ENCODE results near the gene KRTAP5-2.
"Not testable (repeated sequence)": the region's sequence is repeated elsewhere in the genome, so short reads cannot be mapped to it uniquely, and the experiment has no call there.

The KRTAP5-2 gene

DNA sequence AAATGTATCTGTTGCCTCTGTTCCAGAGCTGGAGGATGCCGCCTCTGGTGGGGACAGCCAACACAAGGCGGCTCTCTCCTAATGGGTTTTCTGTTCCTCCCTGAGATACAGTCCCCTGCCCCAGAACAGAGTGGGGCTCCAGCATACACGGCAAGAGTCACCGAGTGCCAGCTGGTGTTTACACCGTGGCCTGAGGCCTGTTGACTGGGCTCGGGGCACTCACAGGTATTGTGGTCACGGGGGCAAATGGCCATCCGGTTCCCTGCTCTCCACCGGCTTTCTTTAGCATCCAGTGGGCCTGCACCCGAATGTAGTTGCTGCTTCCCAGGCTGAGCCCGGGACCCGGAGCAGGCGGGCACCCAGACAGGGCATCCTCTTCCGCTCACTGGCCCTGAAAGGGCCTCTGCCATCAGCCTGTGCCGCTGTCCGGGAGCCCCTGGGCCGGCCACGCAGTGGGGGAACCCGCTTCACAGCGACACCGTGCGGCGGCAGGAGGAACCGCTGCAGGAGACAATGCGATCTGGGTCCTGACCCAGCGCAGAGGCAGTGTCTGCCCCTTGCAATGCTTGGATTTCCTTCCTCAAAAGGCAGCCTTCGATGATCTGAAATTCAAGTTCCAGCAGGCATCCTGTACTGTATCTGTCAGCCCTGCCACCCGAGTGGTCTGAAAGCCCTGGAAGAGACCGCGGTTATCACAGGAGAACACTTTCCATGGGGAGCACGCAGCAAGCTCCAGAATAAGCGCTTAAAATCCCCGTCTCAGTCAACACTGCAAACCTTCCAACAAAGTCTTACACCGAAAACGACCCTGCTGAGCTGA is 30.6 kb upstream of the KRTAP5-2 start:
- DNase-seq = peak; percentile 50

DNA sequence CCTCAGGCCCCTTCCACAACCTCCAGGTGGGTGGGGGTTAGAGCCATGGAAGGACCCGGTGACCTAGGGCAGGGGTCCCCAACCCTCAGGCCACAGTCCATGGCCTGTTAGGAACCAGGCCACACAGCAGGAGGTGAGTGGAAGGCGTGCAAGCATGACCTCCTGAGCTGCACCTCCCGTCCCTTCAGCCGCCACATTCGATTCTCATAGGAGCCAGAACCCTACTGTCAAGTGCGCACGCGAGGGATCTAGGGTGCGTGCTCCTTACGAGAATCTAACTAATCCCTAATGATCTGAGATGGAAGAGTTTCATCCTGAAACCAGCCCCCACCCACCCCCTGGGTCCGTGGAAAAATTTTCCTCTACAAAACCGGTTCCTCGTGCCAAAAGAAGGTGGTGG is 27.4 kb upstream of the KRTAP5-2 start:
- DNase-seq = no peak

DNA sequence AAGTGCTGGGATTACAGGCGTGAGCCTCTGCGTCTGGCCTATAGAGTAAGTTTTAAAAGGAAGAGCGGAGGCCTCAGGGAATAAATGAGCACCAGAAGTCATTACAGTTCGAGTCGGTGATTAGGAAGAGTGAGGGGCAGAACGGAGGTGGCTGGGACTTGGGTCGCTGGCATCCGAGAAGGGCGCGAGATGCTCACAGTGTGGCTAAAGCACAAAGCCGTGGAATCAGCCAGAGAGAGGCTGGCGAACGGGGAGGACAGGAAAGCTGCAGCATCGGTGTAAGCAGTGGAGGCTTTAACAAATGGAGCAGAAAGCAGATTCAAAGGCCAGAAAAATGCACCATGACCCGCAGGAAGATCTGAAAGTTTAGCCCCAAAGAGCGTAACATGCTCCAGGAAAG is 26.5 kb upstream of the KRTAP5-2 start:
- no peak for DNase-seq

- DNase-seq = no peak
Measured at GRCh38 chr11:1623716-1624115, 25.6 kb upstream of the KRTAP5-2 start.

GRCh38 chr11:1622086-1622485 is 24.0 kb upstream of the KRTAP5-2 start, which contains the start of gene KRTAP5-4:
Gene KRTAP5-4, minus strand, starts transcription at chr11:1622138. Its CDS starts 45 bp downstream, at chr11:1622093.
- DNase-seq = no peak

DNA sequence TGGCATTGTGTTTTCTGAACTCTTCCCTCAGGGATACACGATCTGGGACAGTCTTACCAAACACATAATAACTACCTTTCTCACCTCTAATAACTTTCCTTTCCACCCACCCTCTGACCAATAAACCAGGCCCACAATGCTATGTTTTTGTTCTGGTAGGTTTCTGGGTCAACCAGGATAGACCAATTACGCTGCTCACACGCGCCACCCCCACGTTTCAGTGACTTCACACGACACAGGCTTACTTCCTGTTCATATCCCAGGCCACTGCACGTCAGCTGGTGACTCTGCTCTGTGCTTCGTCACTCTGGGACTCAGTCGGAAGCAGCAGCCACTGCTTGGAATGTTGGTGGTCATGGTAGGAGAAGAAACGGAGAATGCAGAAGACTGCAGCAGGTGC is 21.4 kb upstream of the KRTAP5-2 start:
- DNase-seq = peak; percentile 45

GRCh38 chr11:1618231-1618630 is 20.1 kb upstream of the KRTAP5-2 start:
- no peak for DNase-seq

DNA sequence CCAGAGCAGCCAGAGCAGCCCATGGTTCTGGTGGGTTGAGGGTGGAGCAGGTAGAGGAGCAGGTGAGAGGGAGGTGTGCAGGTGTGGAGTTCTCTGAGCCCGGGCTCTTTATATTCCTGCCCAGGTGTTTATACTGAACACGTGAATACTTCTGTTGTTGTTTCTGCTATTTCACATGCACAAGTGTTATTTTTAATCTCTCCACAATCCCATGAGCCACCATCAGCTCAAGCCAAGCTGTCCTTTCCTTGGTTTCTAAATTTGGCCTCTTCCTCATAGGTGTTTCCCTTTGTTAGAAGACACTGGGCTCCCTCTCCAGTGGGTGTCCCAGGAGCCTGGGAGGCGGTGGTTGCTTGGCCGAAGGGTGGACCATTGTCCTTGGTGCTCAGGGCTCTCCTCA is 10.3 kb upstream of the KRTAP5-2 start, which contains the start of gene KRTAP5-3:
TSS of gene KRTAP5-3 (minus strand) at position 101 of the 400 bp plus-strand sequence. CDS start at position 23, 78 bp downstream.
- no peak for DNase-seq

DNA sequence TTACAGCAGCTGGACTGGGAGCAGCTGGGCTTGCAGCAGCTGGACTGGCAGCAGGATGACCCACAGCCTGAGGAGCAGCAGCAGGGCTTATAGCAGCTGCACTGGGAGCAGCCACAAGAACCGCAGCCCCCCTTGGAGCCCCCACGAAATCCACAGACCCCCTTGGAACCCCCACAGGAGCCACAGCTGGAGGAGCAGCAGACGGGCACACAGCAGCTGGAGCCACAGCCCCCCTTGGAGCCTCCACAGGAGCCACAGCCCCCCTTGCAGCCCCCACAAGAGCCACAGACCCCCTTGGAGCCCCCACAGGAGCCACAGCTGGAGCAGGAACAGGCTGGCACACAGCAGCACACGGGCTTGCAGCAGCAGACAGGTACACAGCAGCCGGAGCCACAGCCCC is 9.8 kb upstream of the KRTAP5-2 start:
- DNase-seq = not testable (repeated sequence)

DNA sequence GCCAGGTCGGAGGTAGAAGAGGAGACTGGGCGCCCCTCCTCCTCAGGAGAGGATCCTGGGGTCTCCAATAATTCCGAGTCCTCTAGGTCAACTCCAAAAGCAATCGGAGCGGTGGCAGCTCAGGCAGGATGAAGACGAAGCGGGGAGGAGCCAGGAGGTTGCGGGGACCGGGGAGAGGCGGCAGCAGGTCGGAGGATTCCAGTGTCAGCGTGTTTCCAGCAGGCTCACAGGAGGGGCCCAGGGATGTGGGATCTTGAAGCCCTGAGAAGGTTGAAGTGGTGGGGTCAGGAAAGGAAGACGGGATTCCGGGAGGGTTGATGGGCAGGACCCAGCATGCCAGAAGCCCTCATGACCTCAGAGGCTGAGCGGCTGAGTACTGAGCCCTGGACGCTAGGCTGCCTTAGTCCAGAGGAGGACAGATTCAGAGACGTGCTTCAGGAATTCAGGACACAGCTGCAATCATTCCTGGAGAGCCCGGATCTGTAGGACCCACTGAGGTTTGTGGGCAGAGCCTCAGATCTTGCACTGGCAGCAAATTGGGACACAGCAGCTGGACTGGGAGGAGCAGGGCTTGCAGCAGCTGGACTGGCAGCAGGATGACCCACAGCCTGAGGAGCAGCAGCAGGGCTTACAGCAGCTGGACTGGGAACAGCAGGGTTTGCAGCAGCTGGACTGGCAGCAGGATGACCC is 9.2 kb upstream of the KRTAP5-2 start:
- DNase-seq = not testable (repeated sequence)

GRCh38 chr11:1605923-1606322 is 7.8 kb upstream of the KRTAP5-2 start:
- peak; percentile 53 for DNase-seq

DNA sequence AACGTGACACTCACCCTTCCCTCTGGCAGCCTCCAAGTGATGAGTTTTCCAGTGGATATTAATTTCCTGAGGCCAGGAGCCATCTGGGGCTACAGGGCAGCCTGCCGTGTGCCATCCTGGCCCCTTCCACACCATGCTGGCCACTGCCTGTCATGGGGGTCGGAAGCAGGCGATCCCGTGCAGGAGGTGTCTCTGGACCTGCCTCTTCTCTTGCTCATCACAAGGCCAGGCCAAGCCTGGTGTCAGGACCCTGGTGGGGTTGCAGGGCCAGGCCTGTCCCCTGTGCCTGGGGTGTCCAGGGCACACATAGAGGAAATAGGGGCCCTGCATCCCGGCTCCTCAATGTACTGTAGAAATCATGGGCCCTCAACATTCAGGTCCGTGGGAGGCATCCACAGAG is 6.6 kb upstream of the KRTAP5-2 start:
- no peak for DNase-seq

DNA sequence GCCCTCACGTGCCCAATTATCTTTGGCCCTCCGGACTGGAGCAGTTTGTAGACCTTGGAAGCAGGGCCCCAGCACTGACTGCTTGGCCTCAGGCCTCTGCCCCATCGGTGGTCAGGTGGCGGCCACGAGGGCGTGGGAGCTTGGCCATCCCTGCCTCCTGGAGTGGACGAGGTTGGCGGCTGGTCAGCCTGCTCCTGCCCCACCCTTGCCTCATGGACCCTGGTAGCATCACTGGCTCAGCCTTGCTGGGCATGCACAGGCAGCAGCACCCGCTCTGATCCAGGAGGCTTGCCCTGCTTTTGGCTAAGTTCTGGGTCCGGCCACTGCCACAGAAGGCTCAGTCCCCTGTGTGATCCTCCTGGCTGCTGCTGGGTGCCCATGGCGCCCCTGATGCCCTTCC is 6.1 kb upstream of the KRTAP5-2 start:
- DNase-seq = no peak

- no peak for DNase-seq
Measured at GRCh38 chr11:1603629-1604028, 5.5 kb upstream of the KRTAP5-2 start.

GRCh38 chr11:1601663-1602062 is 3.6 kb upstream of the KRTAP5-2 start:
- DNase-seq = not testable (repeated sequence)

GRCh38 chr11:1600626-1601025 is 2.5 kb upstream of the KRTAP5-2 start:
- no peak for DNase-seq

DNA sequence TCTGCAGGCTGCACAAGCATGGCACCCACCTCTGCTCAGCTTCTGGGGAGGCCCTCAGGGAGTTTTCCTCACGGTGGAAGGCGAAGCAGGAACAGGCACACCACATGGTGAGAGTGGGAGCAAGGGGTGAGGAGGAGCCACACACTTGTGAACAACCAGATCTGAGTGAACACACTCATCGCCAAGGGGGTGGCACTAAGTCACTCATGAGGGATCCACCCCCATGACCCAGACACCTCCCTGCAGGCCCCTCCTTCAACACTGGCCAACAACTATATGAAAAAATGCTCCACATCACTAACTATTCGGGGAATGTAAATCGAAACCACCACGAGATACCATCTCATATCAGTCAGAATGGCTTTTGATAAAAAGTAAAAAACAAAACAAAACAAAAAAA is 722 bp upstream of the KRTAP5-2 start:
- peak; percentile 37 for DNase-seq

DNA sequence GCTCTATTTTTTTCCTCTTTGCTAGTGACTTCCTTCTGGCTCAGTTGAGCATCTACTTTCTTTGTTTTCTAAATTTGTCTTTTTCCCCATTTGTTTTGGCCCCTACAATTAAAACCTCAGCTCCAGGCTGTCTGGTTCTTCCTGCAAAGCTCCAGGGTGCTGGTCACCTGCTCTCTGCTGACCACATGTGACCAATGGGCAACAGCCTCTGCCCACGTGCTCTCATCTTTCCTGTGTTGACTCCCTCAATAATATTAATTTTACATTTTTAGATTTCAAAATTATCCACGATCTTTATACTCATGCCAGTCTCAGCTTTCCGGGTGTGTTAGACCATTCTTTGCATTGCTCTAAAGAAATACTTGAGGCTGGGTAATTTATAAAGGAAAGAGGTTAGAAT is 312 bp upstream of the KRTAP5-2 start:
- DNase-seq = not testable (repeated sequence)

DNA sequence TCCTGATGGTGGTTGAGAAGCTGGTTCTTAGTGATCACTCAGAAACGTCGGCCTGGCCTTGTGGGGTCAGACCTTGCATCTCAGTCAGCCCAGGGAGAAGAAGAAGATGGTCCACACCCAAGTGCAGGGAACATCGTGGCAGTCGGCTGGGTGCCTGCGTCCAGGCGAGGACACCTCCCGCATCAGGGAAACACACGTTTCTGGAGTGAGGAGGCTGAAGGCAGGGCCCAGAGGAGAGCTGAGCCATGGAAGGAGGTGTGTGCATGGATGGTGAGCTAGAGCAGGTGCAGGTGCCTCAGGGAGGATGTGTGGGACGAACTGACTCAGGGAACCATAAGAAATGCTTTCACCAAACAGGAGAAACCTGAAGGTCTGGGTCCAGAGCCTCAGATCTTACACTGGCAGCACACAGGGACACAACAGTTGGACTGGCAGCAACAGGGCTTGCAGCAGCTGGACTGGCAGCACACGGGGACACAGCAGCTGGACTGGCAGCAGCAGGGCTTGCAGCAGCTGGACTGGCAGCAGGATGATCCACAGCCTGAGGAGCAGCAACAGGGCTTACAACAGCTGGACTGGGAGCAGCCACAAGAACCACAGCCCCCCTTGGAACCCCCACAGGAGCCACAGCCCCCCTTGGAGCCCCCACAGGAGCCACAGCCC is 632 bp downstream of the KRTAP5-2 start:
- DNase-seq = no peak

DNA sequence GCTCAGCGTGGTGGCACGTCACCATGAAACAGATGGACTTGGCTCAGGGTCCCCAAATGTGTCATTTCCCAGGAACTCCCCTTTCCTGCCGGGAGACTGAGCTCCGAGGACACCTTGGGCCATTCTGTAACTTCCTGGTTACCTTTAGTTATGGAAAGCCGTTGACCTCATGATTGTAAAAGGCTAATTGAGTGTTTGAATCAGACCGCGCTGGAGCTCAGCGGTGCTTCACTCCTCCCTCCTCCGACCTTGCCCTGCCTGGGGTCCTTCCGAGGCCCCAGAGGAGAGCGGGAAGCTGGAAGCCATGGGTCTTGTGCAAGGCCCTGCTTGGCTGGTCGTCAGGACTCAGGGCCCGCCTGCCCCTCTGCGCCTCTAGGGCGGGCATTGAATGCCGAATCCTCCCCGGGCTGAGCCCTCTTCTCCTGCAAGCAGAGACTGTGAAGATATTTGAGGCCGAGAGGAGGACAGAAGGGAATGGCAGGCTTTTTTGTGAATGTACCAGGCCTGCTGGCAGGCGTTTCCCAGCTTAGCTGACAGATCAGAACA is 1.4 kb downstream of the KRTAP5-2 start:
- DNase-seq = not testable (repeated sequence)

- DNase-seq = not testable (repeated sequence)
Measured at GRCh38 chr11:1595994-1596575, 2.0 kb downstream of the KRTAP5-2 start.

DNA sequence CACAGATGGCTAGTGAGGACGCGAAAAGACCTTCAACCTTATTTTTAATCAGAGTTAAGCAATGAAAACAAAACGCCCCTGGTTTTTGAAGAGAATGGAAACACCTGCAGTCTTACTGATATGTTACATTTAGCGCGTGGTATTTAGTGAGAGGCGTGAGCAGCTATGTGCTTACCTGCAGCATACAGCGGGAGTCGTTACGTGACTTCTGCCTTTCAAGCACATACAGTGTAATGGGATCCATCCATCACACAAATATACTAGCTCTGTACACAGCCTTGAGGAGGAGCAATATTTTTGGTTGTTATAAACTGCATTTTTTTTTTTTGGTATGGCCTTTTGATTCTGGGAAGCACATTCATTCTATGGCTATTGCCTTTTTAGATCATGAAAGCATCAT is 5.5 kb downstream of the KRTAP5-2 start:
- no peak for DNase-seq

GRCh38 chr11:1589996-1590395 is 8.1 kb downstream of the KRTAP5-2 start:
- DNase-seq = no peak
